ENCODE measurements around the gene HIGD2A. TPM values are rescaled to one million over a fixed set of nuclear protein-coding genes. Genes with fewer than 3 reads are reported as not detected.

Gene HIGD2A
- total RNA-seq, 1 donor from 2014 or later, result 74.6 TPM

DNA sequence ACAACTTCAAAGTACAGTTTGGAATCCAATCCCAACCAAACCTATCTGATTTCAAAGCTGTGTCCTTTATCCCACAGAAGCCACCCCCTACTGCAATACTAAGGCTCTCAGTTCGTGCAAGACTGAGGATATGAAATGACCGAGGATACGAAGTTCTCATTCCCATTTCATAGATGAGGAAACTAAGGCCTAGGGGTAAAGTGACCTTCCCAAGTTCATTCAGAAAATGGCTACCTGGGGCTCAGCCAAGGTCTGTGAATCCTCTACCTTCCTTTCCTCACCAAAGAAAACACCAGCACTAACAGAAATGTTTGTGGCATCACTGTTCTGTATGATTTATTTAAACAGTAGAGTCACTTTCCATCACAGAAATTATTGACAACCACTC is 32.4 kb upstream of the HIGD2A start:
- no peak overlapping the region for H3K4me3 Mint-ChIP-seq (ENCODE audit: unreplicated experiment)

DNA sequence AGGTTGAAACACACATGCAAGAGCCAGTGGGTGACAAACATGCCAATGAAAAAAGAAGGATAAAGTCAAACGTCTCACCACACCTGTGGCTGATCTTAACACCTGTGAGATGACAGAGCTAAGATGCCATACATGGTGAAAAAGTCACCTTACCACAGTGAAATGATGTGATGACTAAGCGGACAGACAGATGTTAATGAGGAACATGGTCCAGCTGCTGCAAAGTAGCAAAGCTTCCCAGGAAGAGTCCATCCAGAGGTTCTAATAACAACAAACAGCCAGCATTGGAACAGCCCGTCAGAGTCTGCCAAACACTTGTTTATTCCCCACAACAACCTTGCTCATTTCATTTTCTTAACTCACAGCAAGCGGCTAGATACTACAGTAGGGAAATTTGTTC is 28.9 kb upstream of the HIGD2A start:
- TF ChIP-seq, protein P1, sequence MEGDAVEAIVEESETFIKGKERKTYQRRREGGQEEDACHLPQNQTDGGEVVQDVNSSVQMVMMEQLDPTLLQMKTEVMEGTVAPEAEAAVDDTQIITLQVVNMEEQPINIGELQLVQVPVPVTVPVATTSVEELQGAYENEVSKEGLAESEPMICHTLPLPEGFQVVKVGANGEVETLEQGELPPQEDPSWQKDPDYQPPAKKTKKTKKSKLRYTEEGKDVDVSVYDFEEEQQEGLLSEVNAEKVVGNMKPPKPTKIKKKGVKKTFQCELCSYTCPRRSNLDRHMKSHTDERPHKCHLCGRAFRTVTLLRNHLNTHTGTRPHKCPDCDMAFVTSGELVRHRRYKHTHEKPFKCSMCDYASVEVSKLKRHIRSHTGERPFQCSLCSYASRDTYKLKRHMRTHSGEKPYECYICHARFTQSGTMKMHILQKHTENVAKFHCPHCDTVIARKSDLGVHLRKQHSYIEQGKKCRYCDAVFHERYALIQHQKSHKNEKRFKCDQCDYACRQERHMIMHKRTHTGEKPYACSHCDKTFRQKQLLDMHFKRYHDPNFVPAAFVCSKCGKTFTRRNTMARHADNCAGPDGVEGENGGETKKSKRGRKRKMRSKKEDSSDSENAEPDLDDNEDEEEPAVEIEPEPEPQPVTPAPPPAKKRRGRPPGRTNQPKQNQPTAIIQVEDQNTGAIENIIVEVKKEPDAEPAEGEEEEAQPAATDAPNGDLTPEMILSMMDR (IDR thresholded peaks at IDR 0.05), result no peak
- Mint-ChIP-seq H3K27ac (ENCODE audit: unreplicated experiment) (no peak overlapping the region), H3K36me3 (ENCODE audit: low read depth) (peaks cover 7% of the 10 kb centered on the region), H3K27me3 (ENCODE audit: low read depth) (no peaks in the 10 kb centered on the region), H3K9me3 (ENCODE audit: low read depth) (no peaks in the 10 kb centered on the region), H3K4me3 (ENCODE audit: unreplicated experiment) (peak overlapping the region; percentile 97), H3K4me1 (ENCODE audit: low read depth) (peaks cover 25% of the 10 kb centered on the region)
- DNase-seq (ENCODE audit: low spot score), result no peak

More for the DNA sequence above, 32.4 kb upstream of the HIGD2A start:
- Mint-ChIP-seq H3K9me3 (ENCODE audit: low read depth) (no peaks in the 10 kb centered on the region), H3K27ac (ENCODE audit: unreplicated experiment) (no peak overlapping the region), H3K36me3 (ENCODE audit: low read depth) (peaks cover 30% of the 10 kb centered on the region), H3K27me3 (ENCODE audit: low read depth) (no peaks in the 10 kb centered on the region), H3K4me1 (ENCODE audit: low read depth) (peaks cover 17% of the 10 kb centered on the region)
- TF ChIP-seq, protein P1 (IDR thresholded peaks at IDR 0.05), result no peak
- DNase-seq (ENCODE audit: low spot score), result no peak

DNA sequence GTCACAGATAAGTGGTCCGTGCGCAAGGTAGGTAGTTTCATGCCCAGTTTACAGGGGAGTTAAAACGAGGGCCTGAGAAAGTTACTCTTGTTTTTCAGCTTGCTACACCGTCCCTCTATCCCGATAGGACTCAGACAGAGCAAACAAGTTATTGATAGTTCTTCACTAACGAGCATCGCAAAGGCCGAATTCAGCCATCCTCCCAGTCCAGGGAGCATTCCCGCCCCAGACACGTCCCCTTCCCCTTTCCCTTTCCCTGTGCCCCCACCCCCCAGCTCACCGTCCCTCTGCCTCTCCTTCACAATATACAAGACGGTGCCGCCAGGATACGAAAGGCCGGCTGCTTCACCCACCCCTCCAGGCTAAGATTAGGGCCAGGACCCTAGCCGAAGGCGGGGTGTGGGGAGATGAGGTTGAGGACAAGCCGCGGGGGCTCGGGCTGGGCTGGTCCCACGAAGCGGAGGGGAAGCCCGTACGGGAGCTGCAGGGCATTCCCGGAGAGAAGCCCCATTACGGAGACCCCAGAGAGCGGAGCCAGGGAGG is 27.6 kb upstream of the HIGD2A start:
- Mint-ChIP-seq H3K27ac (ENCODE audit: unreplicated experiment) (peak overlapping the region; percentile 94), H3K36me3 (ENCODE audit: low read depth) (peaks cover 4% of the 10 kb centered on the region)

DNA sequence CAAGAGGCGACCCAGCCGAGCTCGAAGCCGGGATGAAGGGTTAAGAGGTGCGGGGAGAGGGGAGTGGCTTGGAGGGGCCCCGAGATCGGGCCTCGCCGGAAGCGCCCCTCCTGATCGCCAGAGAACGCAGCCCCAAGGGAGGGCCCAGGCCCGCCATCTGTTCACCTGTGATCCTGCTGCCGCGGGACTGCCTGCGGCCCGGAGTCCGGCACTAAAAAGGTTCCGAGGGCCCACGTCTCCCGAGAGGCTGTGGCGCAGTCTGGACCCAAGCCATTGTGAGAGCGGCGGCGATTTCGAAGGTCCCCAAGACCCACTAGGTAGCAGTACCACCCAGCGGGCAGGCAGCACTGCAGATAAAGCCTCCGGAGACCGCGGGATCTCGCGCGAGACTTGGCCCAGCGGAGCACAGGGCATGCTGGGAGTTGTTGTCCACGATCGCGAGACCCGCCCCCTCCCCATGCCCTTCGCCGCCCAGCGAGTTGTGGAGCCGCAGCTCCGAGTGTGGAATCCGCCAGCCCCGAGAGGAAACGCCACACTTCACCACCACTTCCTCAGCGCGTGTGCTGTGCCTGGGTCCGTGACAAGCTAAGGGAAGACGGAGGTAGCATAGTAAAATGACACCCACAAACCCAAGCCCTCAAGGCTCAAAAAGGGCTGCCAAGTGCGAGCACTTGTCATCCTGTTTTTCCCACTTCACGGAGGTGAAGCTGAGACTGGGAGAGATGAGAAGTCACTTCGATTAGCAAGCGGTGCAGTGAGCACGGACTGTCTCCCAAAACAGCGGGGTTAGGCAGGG is 26.9 kb upstream of the HIGD2A start, which contains the start of gene KIAA1191:
Gene KIAA1191, minus strand, starts transcription at position 328 of the 796 bp plus-strand sequence. CDS start 2,256 bp downstream, outside the sequence.
- TF ChIP-seq, protein P1 (IDR thresholded peaks at IDR 0.05), result peak; percentile 66

More for the DNA sequence above, 27.6 kb upstream of the HIGD2A start:
- TF ChIP-seq, protein P1 (IDR thresholded peaks at IDR 0.05), result no peak
- H3K4me1 Mint-ChIP-seq (ENCODE audit: low read depth), result peaks cover 28% of the 10 kb centered on the region
- H3K4me3 Mint-ChIP-seq (ENCODE audit: unreplicated experiment), result peak overlapping the region; percentile 97
- H3K27me3 Mint-ChIP-seq (ENCODE audit: low read depth), result no peaks in the 10 kb centered on the region
- no peaks in the 10 kb centered on the region for H3K9me3 Mint-ChIP-seq (ENCODE audit: low read depth)
- no peak for DNase-seq (ENCODE audit: low spot score)

DNA sequence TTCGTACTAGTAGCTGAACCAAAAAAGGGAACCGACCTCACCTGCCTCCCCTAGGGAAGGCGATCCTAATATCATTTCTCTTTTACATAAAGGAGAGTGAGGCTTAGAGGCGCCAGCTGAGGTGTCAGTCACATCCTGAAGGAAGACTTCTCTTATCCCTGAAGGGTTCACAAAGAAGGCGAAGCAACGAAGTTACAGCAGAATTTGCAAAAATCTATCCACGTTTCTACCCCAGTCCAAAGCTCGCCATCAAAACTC is 26.4 kb upstream of the HIGD2A start:
- no peak for DNase-seq (ENCODE audit: low spot score)
- Mint-ChIP-seq H3K9me3 (ENCODE audit: low read depth) (no peaks in the 10 kb centered on the region), H3K4me1 (ENCODE audit: low read depth) (peaks cover 37% of the 10 kb centered on the region), H3K27ac (ENCODE audit: unreplicated experiment) (peak overlapping the region; percentile 94), H3K36me3 (ENCODE audit: low read depth) (peaks cover 3% of the 10 kb centered on the region), H3K27me3 (ENCODE audit: low read depth) (no peaks in the 10 kb centered on the region), H3K4me3 (ENCODE audit: unreplicated experiment) (peak overlapping the region; percentile 97)
- TF ChIP-seq, protein P1 (IDR thresholded peaks at IDR 0.05), result no peak

More for the DNA sequence above, 26.9 kb upstream of the HIGD2A start, which contains the start of gene KIAA1191:
- Mint-ChIP-seq H3K4me3 (ENCODE audit: unreplicated experiment) (peak within 1 kb of the TSS; percentile 97), H3K9me3 (ENCODE audit: low read depth) (no peaks in the 10 kb centered on the region), H3K27ac (ENCODE audit: unreplicated experiment) (peak within 1 kb of the TSS; percentile 94), H3K36me3 (ENCODE audit: low read depth) (peaks cover 3% of the 10 kb centered on the region), H3K27me3 (ENCODE audit: low read depth) (no peaks in the 10 kb centered on the region), H3K4me1 (ENCODE audit: low read depth) (peaks cover 34% of the 10 kb centered on the region)
- DNase-seq (ENCODE audit: low spot score), result peak; percentile 97

Data from chondrocyte (in vitro differentiated cells).